ENCODE measurements around the gene ZBTB7A.

ZBTB7A gene

GRCh38 chr19:4066176-4066606 lies 508 bp downstream of the ZBTB7A start:
- no peak for DNase-seq

GRCh38 chr19:4065430-4066175 lies 1.1 kb downstream of the ZBTB7A start:
- DNase-seq: peak; percentile 85

DNA sequence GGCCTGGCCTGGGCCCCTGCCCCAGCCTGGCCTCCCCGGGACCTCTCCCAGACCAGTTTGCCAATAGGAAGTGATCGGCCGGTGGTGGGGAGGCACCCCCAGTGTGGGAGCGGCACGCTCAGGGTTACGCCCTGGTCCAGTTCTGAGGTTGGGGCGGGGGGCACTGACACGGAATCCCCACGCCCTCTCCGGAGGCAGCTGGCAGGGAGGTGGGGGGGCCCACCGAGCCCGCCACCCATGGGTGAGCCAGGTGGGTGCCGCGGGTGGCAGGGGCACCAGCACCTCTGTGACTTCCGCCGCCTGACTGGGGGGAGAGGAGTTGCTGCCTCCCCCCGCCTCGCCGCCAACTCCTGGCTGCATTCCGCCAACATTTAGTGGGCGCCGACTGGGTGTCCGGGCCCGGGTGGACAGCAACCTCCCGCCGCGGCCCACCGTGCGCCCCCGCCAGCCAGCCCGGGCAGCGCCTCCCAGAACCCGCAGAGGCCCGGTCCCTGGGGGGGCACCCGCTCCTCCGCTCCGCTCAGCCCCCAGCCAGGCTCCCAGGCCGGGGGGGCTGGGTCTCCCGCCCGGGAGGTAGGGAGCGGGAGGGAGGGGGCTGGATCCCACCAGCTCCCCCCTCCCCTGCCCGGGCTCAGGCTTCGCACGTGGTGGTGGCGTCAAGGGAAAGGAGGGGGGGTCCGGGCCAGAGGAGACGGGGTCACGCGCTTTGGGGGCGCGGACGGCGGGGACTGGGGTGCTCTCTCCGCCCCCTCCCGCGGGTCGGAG lies 2.0 kb downstream of the ZBTB7A start:
- no peak for DNase-seq

GRCh38 chr19:4064149-4064495 lies 2.6 kb downstream of the ZBTB7A start:
- DNase-seq: no peak

- DNase-seq: no peak
Measured at GRCh38 chr19:4063369-4064148, 3.1 kb downstream of the ZBTB7A start.

GRCh38 chr19:4062419-4063368 lies 4.0 kb downstream of the ZBTB7A start:
- DNase-seq: no peak

DNA sequence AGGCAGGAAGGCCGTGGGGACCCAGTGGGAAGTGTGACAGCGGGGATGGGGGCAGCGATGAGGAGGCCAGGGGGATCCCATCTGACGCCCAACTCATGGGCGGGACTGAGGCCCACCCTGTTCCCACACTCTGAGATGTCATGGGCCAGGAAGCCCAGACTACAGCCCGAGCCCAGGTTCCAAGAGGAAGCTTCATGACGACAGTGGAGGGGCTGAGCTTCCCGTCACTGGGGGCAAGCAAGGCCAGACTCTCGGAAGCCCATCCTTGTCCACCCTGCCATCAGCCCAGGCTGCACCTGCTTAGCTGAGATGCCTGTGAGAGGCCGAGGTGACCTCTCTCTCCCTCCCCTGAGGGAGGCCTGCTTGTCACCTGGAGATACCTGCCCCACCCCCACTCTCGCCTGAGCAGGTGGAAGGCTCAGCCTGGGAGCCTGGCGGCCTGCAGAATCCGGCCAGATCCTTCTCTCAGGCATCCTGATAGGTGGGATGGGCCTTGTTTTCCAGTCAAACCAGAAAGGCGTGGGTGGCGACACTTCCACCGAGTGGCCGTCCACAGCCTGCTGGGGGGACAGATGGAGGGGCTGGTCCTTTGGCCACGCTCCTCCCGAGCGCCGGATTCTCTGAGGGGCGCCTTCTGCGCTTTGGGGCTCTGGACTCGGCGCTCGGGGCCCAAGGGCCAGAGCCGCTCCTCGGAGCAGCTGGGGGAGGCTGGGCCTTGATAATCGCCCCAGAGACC lies 4.8 kb downstream of the ZBTB7A start:
- no peak for DNase-seq

GRCh38 chr19:4061178-4061682 lies 5.5 kb downstream of the ZBTB7A start:
- DNase-seq: no peak

DNA sequence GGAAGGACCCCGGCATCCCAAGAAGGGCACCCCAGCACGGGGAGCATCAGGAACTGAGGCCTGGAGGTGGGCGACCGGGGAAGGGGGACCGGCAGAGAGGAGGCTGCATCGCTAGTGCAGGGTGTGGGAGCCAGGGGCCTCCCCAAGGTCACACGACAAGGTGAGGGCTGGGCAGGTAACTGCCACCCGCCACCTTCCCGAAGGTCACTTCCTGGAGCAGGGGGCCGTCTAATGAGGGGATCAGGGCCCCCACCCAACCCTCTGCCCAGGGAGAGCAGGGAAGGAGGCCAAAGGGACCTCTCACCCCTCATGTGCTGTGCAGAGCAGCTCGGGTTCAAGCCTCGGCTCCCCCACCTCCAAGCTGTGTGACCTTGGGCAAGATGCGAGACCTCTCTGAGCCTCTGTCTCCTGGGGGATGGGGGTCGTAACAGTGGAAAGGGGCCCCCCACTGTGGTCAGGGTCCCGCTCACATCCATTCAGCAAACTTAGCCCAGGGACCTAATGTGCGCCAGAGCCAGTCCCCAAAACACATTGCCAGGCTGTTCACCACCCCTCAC lies 6.0 kb downstream of the ZBTB7A start:
- DNase-seq: no peak

- DNase-seq: no peak
Measured at GRCh38 chr19:4059891-4060620, 6.6 kb downstream of the ZBTB7A start.

GRCh38 chr19:4059453-4059871 lies 7.2 kb downstream of the ZBTB7A start:
- DNase-seq: no peak

GRCh38 chr19:4058693-4059452 lies 7.8 kb downstream of the ZBTB7A start:
- DNase-seq: no peak

DNA sequence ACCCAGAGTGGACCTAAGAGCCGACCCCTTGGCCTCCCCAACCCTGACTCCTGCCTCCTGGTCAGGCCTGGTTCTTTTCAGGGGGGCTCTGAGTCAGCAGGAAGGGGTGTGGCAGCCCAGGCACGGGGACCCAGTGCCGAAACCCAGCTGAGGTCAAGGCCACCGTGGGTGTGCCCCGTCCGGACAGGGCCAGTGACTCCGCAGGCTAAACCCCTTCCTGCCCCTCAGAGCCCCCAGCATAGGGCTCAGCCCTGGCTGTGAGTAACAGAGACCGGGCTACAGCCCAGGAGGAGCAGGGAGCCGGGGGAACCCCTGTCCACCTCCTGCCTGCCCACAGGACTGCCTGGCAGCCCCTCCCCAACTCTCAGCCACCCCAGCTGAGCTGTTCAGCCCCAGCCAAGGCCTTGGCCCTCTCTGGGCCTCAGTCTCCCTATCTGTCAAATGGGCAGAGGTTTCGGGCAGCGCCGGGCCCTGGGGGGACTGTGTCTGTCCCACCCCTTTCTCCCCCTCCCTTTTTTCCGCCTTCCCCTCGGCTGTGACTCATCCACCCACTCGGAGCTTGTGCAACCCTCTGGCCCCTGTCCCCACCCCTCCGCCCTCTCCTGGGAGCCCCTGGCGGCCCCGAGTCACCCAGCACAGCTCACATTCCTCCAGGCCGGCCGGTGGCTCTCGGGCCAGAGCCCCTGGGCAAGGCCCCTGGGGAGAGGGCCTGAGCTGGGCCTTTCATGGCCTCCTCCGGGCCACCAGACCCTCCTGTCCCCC lies 8.6 kb downstream of the ZBTB7A start:
- no peak for DNase-seq

DNA sequence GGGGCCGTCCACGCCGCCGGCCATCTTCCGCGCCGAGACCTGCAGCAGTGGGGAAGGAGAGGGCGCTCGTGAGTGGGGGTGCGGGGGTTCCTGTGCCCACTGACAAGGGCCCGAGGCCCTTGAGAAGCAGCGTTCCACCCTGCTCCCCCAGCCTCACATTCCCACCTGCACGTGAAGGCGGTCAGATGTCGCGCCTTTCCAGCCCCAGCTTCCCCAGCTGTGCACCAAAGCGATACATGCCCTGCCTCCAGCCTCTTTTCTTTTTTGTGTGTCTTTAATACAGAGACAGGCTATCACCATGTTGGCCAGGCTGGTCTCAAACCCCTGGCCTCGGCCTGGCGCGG lies 11.5 kb downstream of the ZBTB7A start:
- no peak for DNase-seq

DNA sequence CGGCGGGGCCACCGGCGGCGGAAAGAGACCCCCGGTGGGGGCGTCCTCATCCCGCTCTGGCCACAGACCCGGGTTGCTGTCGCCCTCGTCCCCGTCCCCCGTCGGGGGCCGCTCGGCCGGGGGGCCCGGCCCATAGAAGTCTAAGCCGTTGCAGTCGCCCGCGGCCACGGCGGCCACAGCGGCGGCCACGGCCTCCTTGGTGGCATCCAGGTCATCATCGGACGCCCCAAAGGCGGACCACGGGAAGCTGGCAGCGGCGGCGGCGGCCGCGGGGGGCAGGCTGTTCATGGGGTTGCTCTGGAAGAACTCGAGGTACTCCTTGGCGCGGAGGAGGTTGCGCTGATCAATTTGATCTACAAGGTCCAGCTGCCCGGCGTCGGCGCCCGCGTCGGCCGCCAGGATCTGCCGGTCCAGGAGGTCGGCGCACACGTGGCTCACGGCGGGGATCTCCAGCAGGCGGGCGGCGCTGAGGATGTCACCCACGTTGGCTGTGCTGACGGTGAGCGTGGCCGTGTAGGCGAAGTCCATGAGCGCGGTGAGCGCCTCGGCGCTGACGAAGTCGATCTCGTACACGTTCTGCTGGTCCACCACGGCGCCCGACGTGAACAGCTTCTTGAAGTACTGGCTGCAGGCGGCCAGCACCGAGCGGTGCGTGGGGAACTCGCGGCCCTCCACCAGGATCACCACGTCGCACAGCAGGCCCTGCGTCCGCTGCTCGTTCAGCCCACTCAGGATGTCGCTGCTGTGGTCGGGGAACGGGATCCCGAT lies 12.1 kb downstream of the ZBTB7A start:
- no peak for DNase-seq

GRCh38 chr19:4053423-4054324 lies 13.0 kb downstream of the ZBTB7A start:
- DNase-seq: no peak

DNA sequence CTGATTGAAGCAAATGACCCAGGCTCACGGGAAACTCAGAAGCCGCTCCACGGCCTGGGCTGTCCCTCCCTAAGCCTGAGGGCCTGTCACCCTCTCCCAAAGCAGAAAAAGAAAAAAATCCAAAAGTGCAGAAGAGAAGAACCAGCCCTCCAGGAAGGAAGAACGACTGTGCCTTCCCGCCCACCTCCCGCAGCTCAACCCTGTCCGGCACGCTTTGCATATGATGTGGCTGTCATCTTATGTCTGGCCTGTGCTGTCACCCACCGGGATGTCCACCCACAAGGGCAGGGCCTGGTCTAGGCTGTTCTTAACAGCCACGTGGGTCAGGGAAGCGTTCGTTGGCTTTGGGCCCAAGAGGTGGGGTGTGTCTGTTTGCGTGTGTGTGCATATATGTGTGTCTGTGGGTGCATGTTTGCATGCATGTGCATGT lies 13.7 kb downstream of the ZBTB7A start:
- DNase-seq: no peak
